Measurements from ENCODE around the gene PTPRD.

The PTPRD gene

GRCh38 chr9:10228082-10228481 lies 384.7 kb downstream of the PTPRD start:
- no peak overlapping the region for H3K4me3 ChIP-seq
- no peak overlapping the region for H3K27ac ChIP-seq

GRCh38 chr9:10226996-10227395 lies 385.8 kb downstream of the PTPRD start:
- no peak overlapping the region for H3K4me3 ChIP-seq
- no peak overlapping the region for H3K27ac ChIP-seq

GRCh38 chr9:10212702-10213101 lies 400.1 kb downstream of the PTPRD start:
- Histone ChIP-seq H3K27ac (no peak overlapping the region), H3K4me3 (no peak overlapping the region)

- Histone ChIP-seq H3K27ac (no peak overlapping the region), H3K4me3 (peak overlapping the region in 1 of 7 experiments; percentile 14)
These were observed 404.1 kb downstream of the PTPRD start for GRCh38 chr9:10208691-10209069.

- H3K27ac ChIP-seq = no peak overlapping the region
These were observed 408.5 kb downstream of the PTPRD start for GRCh38 chr9:10204276-10204675.

GRCh38 chr9:10173561-10173960 lies 439.2 kb downstream of the PTPRD start:
- H3K27ac ChIP-seq = no peak overlapping the region
- no peak overlapping the region for H3K4me3 ChIP-seq

More at GRCh38 chr9:10204276-10204675, 408.5 kb downstream of the PTPRD start:
- no peak overlapping the region for H3K4me3 ChIP-seq

GRCh38 chr9:10172476-10172875 lies 440.3 kb downstream of the PTPRD start:
- Histone ChIP-seq H3K4me3 (no peak overlapping the region), H3K27ac (no peak overlapping the region)

GRCh38 chr9:10168241-10168640 lies 444.6 kb downstream of the PTPRD start:
- no peak overlapping the region for H3K27ac ChIP-seq
- H3K4me3 ChIP-seq = no peak overlapping the region

- no peak overlapping the region for H3K4me3 ChIP-seq
- H3K27ac ChIP-seq = no peak overlapping the region
These were observed 464.0 kb downstream of the PTPRD start for GRCh38 chr9:10148796-10149195.

GRCh38 chr9:10146517-10147331 lies 466.1 kb downstream of the PTPRD start:
- no peak overlapping the region for H3K27ac ChIP-seq
- H3K4me3 ChIP-seq = no peak overlapping the region

GRCh38 chr9:10144355-10144754 lies 468.4 kb downstream of the PTPRD start:
- Histone ChIP-seq H3K4me3 (no peak overlapping the region), H3K27ac (no peak overlapping the region)

- Histone ChIP-seq H3K4me3 (no peak overlapping the region), H3K27ac (no peak overlapping the region)
These were observed 477.2 kb downstream of the PTPRD start for GRCh38 chr9:10135553-10135952.

GRCh38 chr9:10134266-10134665 lies 478.5 kb downstream of the PTPRD start:
- Histone ChIP-seq H3K27ac (no peak overlapping the region), H3K4me3 (no peak overlapping the region)

GRCh38 chr9:10130061-10130675 lies 482.6 kb downstream of the PTPRD start:
- no peak overlapping the region for H3K4me3 ChIP-seq
- no peak overlapping the region for H3K27ac ChIP-seq

- Histone ChIP-seq H3K4me3 (no peak overlapping the region), H3K27ac (no peak overlapping the region)
These were observed 484.9 kb downstream of the PTPRD start for GRCh38 chr9:10127867-10128266.

GRCh38 chr9:10112798-10113197 lies 500.0 kb downstream of the PTPRD start:
- Histone ChIP-seq H3K27ac (no peak overlapping the region), H3K4me3 (no peak overlapping the region)

- Histone ChIP-seq H3K4me3 (no peak overlapping the region), H3K27ac (no peak overlapping the region)
These were observed 500.7 kb downstream of the PTPRD start for GRCh38 chr9:10112070-10112469.

- Histone ChIP-seq H3K27ac (no peak overlapping the region), H3K4me3 (no peak overlapping the region)
These were observed 504.0 kb downstream of the PTPRD start for GRCh38 chr9:10108815-10109214.

- H3K27ac ChIP-seq = no peak overlapping the region
- H3K4me3 ChIP-seq = no peak overlapping the region
These were observed 508.0 kb downstream of the PTPRD start for GRCh38 chr9:10104774-10105173.

- H3K4me3 ChIP-seq = no peak overlapping the region
- H3K27ac ChIP-seq = no peak overlapping the region
These were observed 517.6 kb downstream of the PTPRD start for GRCh38 chr9:10095208-10095607.

GRCh38 chr9:10094563-10094962 lies 518.2 kb downstream of the PTPRD start:
- H3K27ac ChIP-seq = no peak overlapping the region
- H3K4me3 ChIP-seq = no peak overlapping the region

GRCh38 chr9:10080012-10080411 lies 532.8 kb downstream of the PTPRD start:
- no peak overlapping the region for H3K4me3 ChIP-seq

More at GRCh38 chr9:10080012-10080411, 532.8 kb downstream of the PTPRD start:
- no peak overlapping the region for H3K27ac ChIP-seq

All from skin epidermis (tissue), 12 donors.